Activated CD8-positive, alpha-beta memory T cell treated with anti-CD3 and anti-CD28 coated beads, Interleukin-2, amount 50 U/mL, for 24 hours (primary cell): Measurements from ENCODE around the gene BCOR.

Experiments used
- DNase-seq: peaks from one replicate; pipeline ENCODE4 v3.0.0-alpha.2; 2020; ENCODE audit errors: extremely low read depth

BCOR gene

DNA sequence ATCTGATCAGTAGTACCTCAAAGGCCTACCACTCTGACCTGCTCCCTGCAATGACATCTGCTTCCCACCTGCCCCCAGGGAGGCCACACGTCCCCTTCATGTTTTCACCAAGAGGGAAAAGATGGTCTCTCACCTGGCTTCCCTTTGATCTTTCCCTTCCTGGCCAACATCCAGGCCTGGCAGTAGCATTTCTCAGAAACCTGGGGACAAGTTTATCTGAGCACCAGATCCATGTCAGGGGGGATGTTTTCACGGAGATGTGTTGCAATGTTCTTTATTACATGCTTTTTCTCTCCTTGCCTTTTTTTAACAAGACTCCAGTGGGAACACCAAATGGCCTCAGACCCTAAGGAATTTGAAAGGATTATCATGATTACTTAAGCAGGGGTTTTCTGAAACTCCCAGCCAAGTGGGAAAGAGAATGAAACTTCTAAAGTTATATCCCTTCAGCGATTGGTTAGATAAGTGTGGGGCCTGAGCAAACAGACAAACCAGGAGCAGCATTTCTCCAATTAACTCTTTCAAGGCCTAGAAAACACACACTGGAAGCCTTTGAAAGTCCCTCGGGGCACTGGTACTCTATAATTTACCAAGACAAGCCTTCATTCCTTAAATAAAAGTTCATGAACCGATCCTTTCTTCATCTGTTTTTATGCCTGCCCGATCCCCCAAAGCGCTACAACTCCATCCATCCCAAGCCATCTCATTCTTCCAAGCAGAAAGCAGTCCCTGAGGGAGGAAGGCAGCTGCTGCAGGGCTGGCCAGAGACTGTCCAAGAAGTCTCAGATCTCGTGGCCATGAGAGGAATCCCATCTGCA, 94.1 kb downstream of the BCOR start:
- DNase-seq: no peak

DNA sequence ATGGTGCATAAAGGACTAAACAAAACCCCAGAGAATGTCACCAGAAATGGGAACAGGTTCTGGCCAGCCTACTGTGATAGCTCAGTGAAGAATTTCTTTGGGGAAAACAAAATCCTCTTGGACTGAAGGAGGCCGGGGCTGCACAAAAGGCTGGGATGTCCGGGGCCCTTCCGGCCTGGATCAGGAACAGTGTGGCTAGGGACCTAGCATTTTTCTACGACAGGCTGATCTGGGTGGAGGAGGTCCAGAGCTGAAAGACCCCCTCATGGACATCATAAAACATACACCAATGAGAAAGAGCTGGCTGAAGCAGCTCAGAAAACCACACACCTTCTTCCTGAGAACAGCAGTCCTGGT, 94.7 kb downstream of the BCOR start:
- no peak for DNase-seq
